HG02840 (cell line): ENCODE measurements around the gene HNRNPF.
"Not testable (repeated sequence)": the region's sequence is repeated elsewhere in the genome, so short reads cannot be mapped to it uniquely, and the experiment has no call there.

Experiments used
- ATAC-seq: cut with Tn5 transposase; IDR thresholded peaks from one replicate; pipeline ENCODE4 v1.9.1; 2021; ENCODE audit warnings: mild to moderate bottlenecking, moderate library complexity, moderate number of reproducible peaks; ENCODE audit not compliant: unreplicated experiment, low FRiP score

Gene HNRNPF

GRCh38 chr10:43399320-43400310 is 9.4 kb downstream of the HNRNPF start:
- ATAC-seq, result no peak

GRCh38 chr10:43398939-43399319 is 10.1 kb downstream of the HNRNPF start:
- ATAC-seq, result no peak

DNA sequence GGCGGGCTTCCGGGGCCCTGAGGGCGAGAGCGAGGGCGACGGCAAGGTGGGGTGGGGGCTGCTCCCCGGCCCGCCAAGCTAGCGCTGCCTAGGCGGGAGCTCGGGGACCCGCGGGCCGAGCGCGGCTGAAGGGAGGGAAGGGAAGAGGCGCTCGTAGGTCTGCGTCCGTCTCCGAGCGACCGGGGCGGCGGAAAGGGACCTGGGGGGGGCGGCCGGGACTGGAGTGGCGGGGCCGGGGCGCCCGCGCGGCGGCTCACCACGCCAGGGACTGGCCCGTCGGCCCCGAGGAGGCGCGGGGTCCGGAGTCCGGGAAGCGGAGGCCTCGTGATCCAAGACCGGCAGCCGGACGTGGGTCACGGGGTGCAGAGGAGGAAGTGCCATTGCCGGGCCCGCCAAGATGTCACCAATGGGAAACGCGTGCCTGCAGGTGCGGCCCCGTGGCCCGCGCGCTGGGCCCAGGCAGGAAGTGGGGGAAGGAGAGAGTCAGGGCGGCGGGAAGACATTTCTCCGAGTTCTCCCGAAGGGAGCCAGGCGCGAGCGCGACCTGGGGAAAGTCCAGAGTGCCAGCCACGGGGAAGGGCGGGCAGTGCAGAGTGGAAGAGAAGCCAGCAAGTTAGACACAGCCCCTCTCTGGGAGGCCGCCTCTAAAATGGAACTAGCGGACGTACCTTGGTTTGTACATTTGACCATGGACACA is 11.9 kb downstream of the HNRNPF start:
- ATAC-seq, result peak; percentile 82

GRCh38 chr10:43396061-43396927 is 12.7 kb downstream of the HNRNPF start:
- ATAC-seq, result peak; percentile 46

DNA sequence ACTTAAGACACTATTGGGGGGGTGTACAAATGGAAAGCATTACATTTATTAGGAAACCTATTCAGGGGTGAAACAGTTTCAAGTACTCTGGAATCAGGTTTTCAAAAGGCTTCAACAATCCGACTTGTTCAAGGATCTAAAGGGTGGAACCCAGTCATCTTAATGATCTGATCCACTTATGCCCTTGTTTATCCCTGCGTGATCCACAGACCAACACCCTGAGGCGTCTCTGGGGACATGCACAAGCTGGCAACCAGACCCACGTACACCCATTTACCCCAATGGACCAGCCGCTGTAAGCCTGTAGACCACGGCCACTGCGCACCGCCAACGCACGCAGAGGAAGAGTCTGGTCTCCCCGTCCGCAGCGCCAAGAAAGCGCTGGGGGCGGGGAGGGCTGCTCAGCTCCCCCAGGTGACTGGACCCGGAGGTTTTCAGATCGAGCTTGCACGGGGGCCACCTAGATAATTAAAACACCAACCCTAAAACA is 13.4 kb downstream of the HNRNPF start:
- no peak for ATAC-seq

DNA sequence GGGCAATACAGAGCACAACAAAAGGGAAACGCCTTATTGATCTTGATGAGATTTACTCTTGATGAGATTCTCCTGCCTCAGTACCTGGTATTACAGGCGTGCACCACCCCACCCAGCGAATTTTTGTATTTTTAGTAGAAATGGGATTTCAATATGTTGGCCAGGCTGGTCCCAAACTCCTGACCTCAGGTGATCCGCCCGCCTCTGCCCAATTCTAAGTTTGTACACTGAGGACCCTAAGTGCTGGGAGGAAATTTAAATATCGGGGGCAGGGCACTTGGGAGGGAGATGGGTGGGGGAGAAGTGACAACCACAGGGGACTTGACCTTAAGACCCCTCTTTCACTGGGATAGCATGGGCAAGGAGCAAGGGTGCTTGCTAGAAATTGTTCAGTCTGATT is 14.1 kb downstream of the HNRNPF start:
- no peak for ATAC-seq

- ATAC-seq, result no peak
Measured at GRCh38 chr10:43393606-43394360, 15.2 kb downstream of the HNRNPF start.

DNA sequence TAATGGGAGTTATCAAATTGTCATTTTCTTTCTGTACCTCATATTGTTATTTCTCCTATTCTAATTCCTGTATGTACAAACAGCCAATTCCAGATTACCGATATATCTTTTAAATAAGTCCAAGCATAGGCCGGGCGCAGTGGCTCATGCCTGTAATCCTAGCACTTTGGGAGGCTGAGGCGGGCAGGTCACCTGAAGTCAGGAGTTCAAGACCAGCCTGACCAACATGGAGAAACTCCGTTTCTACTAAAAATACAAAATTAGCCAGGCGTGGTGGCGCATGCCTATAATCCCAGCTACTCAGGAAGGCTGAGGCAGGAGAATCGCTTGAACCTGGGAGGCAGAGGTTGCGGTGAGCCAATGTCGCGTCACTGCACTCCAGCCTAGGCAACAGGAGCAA is 15.8 kb downstream of the HNRNPF start:
- ATAC-seq, result not testable (repeated sequence)

GRCh38 chr10:43392748-43393147 is 16.2 kb downstream of the HNRNPF start:
- ATAC-seq, result no peak

DNA sequence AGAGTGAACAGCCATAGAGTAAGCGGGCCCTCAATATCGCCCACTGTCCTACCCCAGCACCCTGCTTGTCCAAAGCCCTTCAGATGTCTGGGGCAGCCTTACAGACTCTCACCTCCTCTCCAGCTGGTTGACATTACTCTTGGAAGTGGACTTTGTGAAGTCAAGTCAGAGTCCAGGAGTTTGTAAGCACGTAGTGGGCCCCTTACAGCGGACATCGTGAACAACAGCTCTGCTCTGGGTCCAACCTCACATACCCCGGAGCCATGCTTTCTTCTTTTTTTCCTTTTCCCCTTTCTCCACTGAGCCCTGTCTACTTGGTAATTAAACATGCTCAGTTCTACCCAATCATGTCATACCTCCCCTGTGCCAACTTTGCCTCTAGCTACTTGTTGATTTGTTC is 17.5 kb downstream of the HNRNPF start:
- no peak for ATAC-seq

DNA sequence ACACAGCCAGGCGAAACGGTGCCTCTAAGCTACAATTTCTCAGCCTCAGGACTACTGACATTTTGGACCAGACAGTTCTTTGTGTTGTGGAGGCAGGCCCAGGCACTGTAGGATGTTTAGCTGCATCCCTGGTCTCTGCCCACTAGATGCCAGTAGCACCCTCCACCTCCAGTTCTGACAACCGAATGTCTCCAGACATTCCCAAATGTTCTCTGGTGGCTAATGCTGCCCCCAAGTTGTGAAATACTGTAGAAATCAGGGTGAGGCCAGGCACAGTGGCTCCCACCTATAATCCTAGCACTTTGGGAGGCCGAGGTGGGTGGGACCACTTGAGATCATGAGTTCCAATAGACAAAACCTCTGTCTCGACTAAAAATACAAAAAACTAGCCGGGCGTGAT is 18.2 kb downstream of the HNRNPF start:
- ATAC-seq, result no peak

GRCh38 chr10:43390333-43390732 is 18.7 kb downstream of the HNRNPF start:
- ATAC-seq, result no peak

GRCh38 chr10:43389867-43390266 is 19.1 kb downstream of the HNRNPF start:
- no peak for ATAC-seq

DNA sequence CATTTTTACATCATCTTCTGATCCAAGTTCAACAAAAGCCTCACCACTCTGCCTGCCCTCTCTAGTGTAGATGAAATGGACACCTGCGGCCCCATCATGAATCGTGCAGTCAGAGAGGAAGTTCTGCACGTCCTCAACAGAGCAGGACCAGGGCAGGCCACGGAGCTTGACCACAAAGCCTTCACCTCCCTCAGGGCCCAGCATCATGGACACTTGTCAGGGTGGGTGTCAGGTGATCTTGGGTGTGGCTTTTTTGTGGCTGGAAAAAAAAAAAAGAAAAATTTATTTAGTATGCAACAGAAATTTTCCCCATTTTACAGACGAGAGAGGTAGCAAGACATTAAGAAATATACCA is 21.3 kb downstream of the HNRNPF start:
- ATAC-seq, result no peak

GRCh38 chr10:43386981-43387677 is 21.9 kb downstream of the HNRNPF start:
- no peak for ATAC-seq

- ATAC-seq, result no peak
Measured at GRCh38 chr10:43386549-43386948, 22.4 kb downstream of the HNRNPF start.

- no peak for ATAC-seq
Measured at GRCh38 chr10:43385412-43386004, 23.5 kb downstream of the HNRNPF start.

GRCh38 chr10:43384252-43385221 is 24.4 kb downstream of the HNRNPF start:
- ATAC-seq, result no peak
